H1 (cell line): ENCODE measurements around the gene ZNF611. TPM values are rescaled to one million over a fixed set of nuclear protein-coding genes. Genes with fewer than 3 reads are reported as not detected.

ENCODE experiments used
- CTCF ChIA-PET: fragments of 300-600 bp; sonication (Branson Sonifier 250); formaldehyde crosslinking; loops from one replicate; lab custom pipeline; 2021; ENCODE audit not compliant: partially characterized antibody; lab: Charles Lee
- POLR2A ChIA-PET: fragments of 300-600 bp; sonication (Branson Sonifier 250); formaldehyde crosslinking; loops from one replicate; lab custom pipeline; 2021; ENCODE audit warnings: inconsistent platforms; ENCODE audit not compliant: partially characterized antibody; lab: Charles Lee
- DNase-seq, 2 experiments: peaks; one replicate each; pipeline versions ENCODE4 v3.0.0 to v3.0.0-alpha.2; 2010 to 2022; ENCODE audit warnings: low spot score in 2 of 2, low read depth in 1 of 2, mixed read lengths in 1 of 2
- FAIRE-seq: peaks from 2 replicates; lab custom pipeline; 2011; peaks lifted over from hg19 to GRCh38; lab: Jason Lieb, UNC
- H2AFZ ChIP-seq: 2 replicates; pipeline ENCODE4 v1.8.1; 2012; ENCODE audit warnings: low read length, inconsistent platforms
- H2AK5ac ChIP-seq: 2 replicates; pipeline ENCODE4 v1.6.1; 2013; ENCODE audit warnings: low read depth, low read length
- H2BK120ac ChIP-seq: replicated peaks from 2 replicates; pipeline ENCODE3; 2013; ENCODE audit warnings: low read depth, low read length, inconsistent platforms
- H2BK12ac ChIP-seq: 2 replicates; pipeline ENCODE4 v1.6.1; 2013; ENCODE audit warnings: low read depth, low read length
- H2BK15ac ChIP-seq: 2 replicates; pipeline ENCODE4 v1.6.1; 2013; ENCODE audit warnings: low read length
- H2BK20ac ChIP-seq: 2 replicates; pipeline ENCODE4 v1.6.1; 2013; ENCODE audit warnings: low read length
- H2BK5ac ChIP-seq: 2 replicates; pipeline ENCODE4 v1.6.1; 2013; ENCODE audit warnings: low read depth, low read length
- H3K14ac ChIP-seq: 2 replicates; pipeline ENCODE4 v1.6.1; 2013; ENCODE audit warnings: inconsistent platforms; ENCODE audit not compliant: insufficient read length
- H3K18ac ChIP-seq: 2 replicates; pipeline ENCODE4 v1.6.1; 2013; ENCODE audit warnings: low read length; ENCODE audit errors: extremely low read depth
- H3K23ac ChIP-seq: 2 replicates; pipeline ENCODE4 v1.6.1; 2013; ENCODE audit warnings: inconsistent platforms; ENCODE audit not compliant: insufficient read length
- H3K23me2 ChIP-seq: 2 replicates; pipeline ENCODE4 v1.6.1; 2013; ENCODE audit warnings: low read depth, low read length
- H3K27ac ChIP-seq: 2 replicates; pipeline ENCODE4 v1.6.1; 2011; ENCODE audit warnings: low read depth, low read length, inconsistent platforms
- H3K27me3 ChIP-seq, 4 experiments: replicated peaks in 1 of 4; 1 replicate in 1 of 4; 2 replicates in 3 of 4; pipeline versions ENCODE4 v1.6.1 to v1.8.1; 2011 to 2013; ENCODE audit warnings: low read length in 3 of 4, mild to moderate bottlenecking in 3 of 4, inconsistent platforms in 2 of 4, mixed read lengths in 2 of 4, moderate library complexity in 1 of 4; ENCODE audit not compliant: control insufficient read depth in 3 of 4, insufficient read depth in 3 of 4; ENCODE audit errors: extremely low read depth in 1 of 4
- H3K36me3 ChIP-seq, 4 experiments: 2 replicates each; pipeline versions ENCODE4 v1.6.1 to v1.8.1; 2011 to 2013; ENCODE audit warnings: mild to moderate bottlenecking in 4 of 4, low read length in 3 of 4, moderate library complexity in 2 of 4, control low read depth in 1 of 4, inconsistent platforms in 1 of 4; ENCODE audit not compliant: insufficient read depth in 4 of 4, control insufficient read depth in 2 of 4
- H3K4ac ChIP-seq: replicated peaks from 2 replicates; pipeline ENCODE3; 2013; ENCODE audit warnings: low read length, low read depth, mixed read lengths, inconsistent platforms; ENCODE audit not compliant: insufficient read length
- H3K4me1 ChIP-seq, 4 experiments: replicated peaks in 1 of 4; 1 replicate in 1 of 4; 2 replicates in 3 of 4; pipeline versions ENCODE4 v1.6.1 to v1.8.1; 2011 to 2013; ENCODE audit warnings: low read length in 3 of 4, inconsistent platforms in 2 of 4, mixed read lengths in 1 of 4; ENCODE audit not compliant: insufficient read depth in 4 of 4, control insufficient read depth in 3 of 4
- H3K4me2 ChIP-seq, 2 experiments: 2 replicates each; pipeline versions ENCODE4 v1.6.1 to v1.8.1; 2011 to 2013; ENCODE audit warnings: low read depth in 2 of 2, low read length in 2 of 2, control low read depth in 1 of 2, inconsistent platforms in 1 of 2, mild to moderate bottlenecking in 1 of 2; ENCODE audit not compliant: insufficient read depth in 1 of 2
- H3K4me3 ChIP-seq, 4 experiments: fragments of 200-600, 300-600 bp in 1 of 4; sonication (generic), shearing (Covaris generic), sonication (Bioruptor Twin) in 1 of 4; 2 replicates each; pipeline versions ENCODE4 v1.5.1 to v1.8.1; 2011 to 2016; ENCODE audit warnings: low read length in 4 of 4, low read depth in 3 of 4, control low read depth in 2 of 4, inconsistent platforms in 2 of 4, mild to moderate bottlenecking in 2 of 4, mixed read lengths in 1 of 4, moderate library complexity in 1 of 4; ENCODE audit not compliant: insufficient read depth in 2 of 4; ENCODE audit errors: extremely low read depth in 1 of 4
- H3K56ac ChIP-seq: replicated peaks from 2 replicates; pipeline ENCODE3; 2013; ENCODE audit warnings: low read depth, mild to moderate bottlenecking, mixed read lengths, low read length, inconsistent platforms; ENCODE audit not compliant: insufficient read length
- H3K79me1 ChIP-seq: 2 replicates; pipeline ENCODE4 v1.6.1; 2013; ENCODE audit warnings: low read depth, low read length, control low read depth
- H3K79me2 ChIP-seq, 2 experiments: 2 replicates each; pipeline versions ENCODE4 v1.6.1 to v1.8.1; 2012 to 2013; ENCODE audit warnings: low read length in 2 of 2, mild to moderate bottlenecking in 2 of 2, inconsistent platforms in 1 of 2; ENCODE audit not compliant: insufficient read depth in 2 of 2, control insufficient read depth in 1 of 2
- H3K9ac ChIP-seq, 4 experiments: replicated peaks in 1 of 4; 1 replicate in 1 of 4; 2 replicates in 3 of 4; pipeline versions ENCODE4 v1.6.1 to v1.8.1; 2011 to 2013; ENCODE audit warnings: low read depth in 3 of 4, low read length in 3 of 4, control low read depth in 2 of 4, mild to moderate bottlenecking in 2 of 4, moderate library complexity in 2 of 4, inconsistent platforms in 1 of 4; ENCODE audit errors: extremely low read depth in 1 of 4
- H3K9me3 ChIP-seq, 2 experiments: 2 replicates each; pipeline versions ENCODE4 v1.6.1 to v1.8.1; 2012 to 2013; ENCODE audit warnings: mild to moderate bottlenecking in 2 of 2, moderate library complexity in 2 of 2, control low read depth in 1 of 2, inconsistent platforms in 1 of 2, low read depth in 1 of 2, low read length in 1 of 2, mixed read lengths in 1 of 2; ENCODE audit not compliant: insufficient read depth in 2 of 2
- H4K20me1 ChIP-seq, 2 experiments: replicated peaks in 1 of 2; 2 replicates each; pipeline versions ENCODE3 to v1.8.1; 2011 to 2013; ENCODE audit warnings: inconsistent platforms in 2 of 2, low read length in 2 of 2, mild to moderate bottlenecking in 1 of 2; ENCODE audit not compliant: insufficient read depth in 2 of 2, control insufficient read depth in 1 of 2
- H4K5ac ChIP-seq: 2 replicates; pipeline ENCODE4 v1.6.1; 2013; ENCODE audit warnings: low read length, low read depth, mixed read lengths, inconsistent platforms; ENCODE audit not compliant: insufficient read length
- H4K8ac ChIP-seq: 2 replicates; pipeline ENCODE4 v1.8.0; 2013; ENCODE audit warnings: mild to moderate bottlenecking, moderate library complexity, low read length, inconsistent platforms; ENCODE audit not compliant: insufficient read depth; ENCODE audit errors: extremely low read depth
- H4K91ac ChIP-seq: replicated peaks from 2 replicates; pipeline ENCODE3; 2013; ENCODE audit warnings: low read length, mixed read lengths, inconsistent platforms; ENCODE audit not compliant: insufficient read length
- BACH1 ChIP-seq: IDR thresholded peaks from 2 replicates; pipeline ENCODE4 v1.6.1; 2012; ENCODE audit warnings: low read length, improper control_type of control experiment
- JUND ChIP-seq: IDR thresholded peaks from 2 replicates; pipeline ENCODE4 v1.6.1; 2011; ENCODE audit warnings: mild to moderate bottlenecking, improper control_type of control experiment, low read length
- KDM5A ChIP-seq: fragments of 200-600 bp; IDR thresholded peaks from 2 replicates; pipeline ENCODE4 v1.7.1; 2012; ENCODE audit warnings: mild to moderate bottlenecking, low read length, inconsistent platforms, mixed read lengths
- NANOG ChIP-seq: IDR thresholded peaks from 2 replicates; pipeline ENCODE4 v1.6.1; 2011; ENCODE audit warnings: low read length, low read depth, mild to moderate bottlenecking, inconsistent platforms; ENCODE audit not compliant: insufficient read depth, poor library complexity, severe bottlenecking
- POLR2AphosphoS5 ChIP-seq: IDR thresholded peaks from 2 replicates; pipeline ENCODE4 v1.6.1; 2011; ENCODE audit warnings: low read depth, low read length
- RAD21 ChIP-seq, 2 experiments: IDR thresholded peaks in 1 of 2; conservative IDR thresholded peaks in 1 of 2; 2 replicates each; pipeline ENCODE4 v1.6.1; 2011; ENCODE audit warnings: low read depth in 2 of 2, low read length in 2 of 2, improper control_type of control experiment in 1 of 2, inconsistent platforms in 1 of 2, mild to moderate bottlenecking in 1 of 2, moderate library complexity in 1 of 2
- RXRA ChIP-seq: IDR thresholded peaks from 2 replicates; pipeline ENCODE4 v1.6.1; 2011; ENCODE audit warnings: low read depth, mild to moderate bottlenecking, low read length, moderate library complexity; ENCODE audit not compliant: insufficient read depth
- SIRT6 ChIP-seq: IDR thresholded peaks from one replicate; pipeline ENCODE4 v1.7.1; 2012; ENCODE audit warnings: low read length, inconsistent platforms
- SIX5 ChIP-seq: IDR thresholded peaks from 2 replicates; pipeline ENCODE4 v1.6.1; 2011; ENCODE audit warnings: mild to moderate bottlenecking, low read depth, low read length
- SP1 ChIP-seq: IDR thresholded peaks from 2 replicates; pipeline ENCODE4 v1.6.1; 2011; ENCODE audit warnings: low read depth, low read length
- SP2 ChIP-seq: IDR thresholded peaks from 2 replicates; pipeline ENCODE4 v1.6.1; 2012; ENCODE audit warnings: mild to moderate bottlenecking, low read length, inconsistent platforms
- SUZ12 ChIP-seq: fragments of 200-600 bp; sonication (generic); IDR thresholded peaks from 2 replicates; pipeline ENCODE4 v1.6.1; 2012; ENCODE audit warnings: mild to moderate bottlenecking, inconsistent platforms, low read length, moderate library complexity, mixed read lengths
- TAF1 ChIP-seq: IDR thresholded peaks from 2 replicates; pipeline ENCODE4 v1.6.1; 2011; ENCODE audit warnings: mild to moderate bottlenecking, low read depth, low read length
- WGBS, 2 experiments: shearing (Covaris generic) in 1 of 2; methylation state at CpG; one replicate each; pipeline versions ENCODE4 v1.1.6 to v1.1.7; 2013 to 2015; ENCODE audit warnings: low lambda C conversion rate in 2 of 2, mixed read lengths in 2 of 2, inconsistent platforms in 1 of 2, low coverage in 1 of 2, missing lambda C conversion rate in 1 of 2; ENCODE audit not compliant: insufficient replicate concordance in 2 of 2, insufficient coverage in 1 of 2, insufficient read length in 1 of 2; ENCODE audit errors: extremely low coverage in 1 of 2, missing lambda C conversion rate in 1 of 2; 5-methylcytosine and 5-hydroxymethylcytosine counted together
- polyA plus RNA-seq, 7 experiments: library from polyadenylated mRNA; depleted of rRNA in 3 of 7; stranded (reverse) in 5 of 7; unstranded in 2 of 7; fragments of >200 nt in 5 of 7; fragments of 200-250 nt in 2 of 7; gene quantifications; 1 replicate in 5 of 7; 2 replicates in 1 of 7; 4 replicates in 1 of 7; pipeline versions ENCODE4 v1.2.1 to v1.2.3, GENCODE V29; 2011 to 2013; ENCODE audit warnings: missing spikeins in 2 of 7, mixed read lengths in 2 of 7
- total RNA-seq: library from RNA; stranded (reverse); fragmentation: NEBNext Ultra II Directional; extraction: Animal tissue kit (Norgen Biotek cat#: 25700); gene quantifications from 2 replicates; pipeline ENCODE4 v1.2.1, GENCODE V29; 2021
- TF ChIP-seq, protein P1 (sequence below): IDR thresholded peaks from 2 replicates; pipeline ENCODE4 v1.6.1; 2011; ENCODE audit warnings: low read length, improper control_type of control experiment

Gene ZNF611
- total and polyA plus RNA-seq, 2 of the 8 experiments (the other 6 are each of a cell fraction or from before 2014, with no cell fraction given): 1.9 to 19.0 TPM

DNA sequence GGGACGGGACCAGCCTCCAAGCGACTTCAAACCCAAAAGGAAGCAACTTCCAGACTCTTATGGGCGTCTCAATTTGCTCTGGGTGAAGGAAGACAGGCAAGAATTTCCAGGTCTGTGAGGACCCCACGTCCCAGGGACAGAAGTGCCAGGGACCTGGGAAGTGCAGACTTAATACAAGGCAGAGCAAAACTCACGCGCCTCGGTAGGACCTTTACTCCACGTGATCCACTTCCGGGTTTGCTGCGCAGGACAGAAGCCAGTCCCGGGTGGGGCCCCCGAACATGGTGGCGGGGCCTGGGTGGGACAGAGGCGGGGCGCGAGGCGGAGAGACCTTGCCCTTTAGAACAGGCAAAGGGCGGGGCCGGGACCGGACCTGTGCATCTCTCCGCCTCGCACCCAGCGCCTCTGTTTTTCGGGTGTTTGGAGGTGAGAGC lies 9.3 kb downstream of the ZNF611 start:
- peaks cover 0 to 16% (median 7%) of the 10 kb centered on the region in 4 experiments; a peak in 4 of 8 replicates for H3K36me3 ChIP-seq
- TF ChIP-seq POLR2AphosphoS5: no peak
- no peak for TF ChIP-seq BACH1
- no peak for TF ChIP-seq SUZ12
- TF ChIP-seq TAF1: no peak
- TF ChIP-seq RAD21 (IDR thresholded peaks at IDR 0.05 in 1 of 2, conservative IDR thresholded peaks at IDR 0.05 in 1 of 2; ENCODE audit: low read depth in 2 of 2, low read length in 2 of 2): no peak
- no peak for TF ChIP-seq KDM5A
- TF ChIP-seq SP1: no peak
- TF ChIP-seq RXRA: no peak
- TF ChIP-seq NANOG: no peak
- TF ChIP-seq SP2: no peak
- no peak for TF ChIP-seq SIRT6
- TF ChIP-seq SIX5: no peak
- TF ChIP-seq, protein P1, sequence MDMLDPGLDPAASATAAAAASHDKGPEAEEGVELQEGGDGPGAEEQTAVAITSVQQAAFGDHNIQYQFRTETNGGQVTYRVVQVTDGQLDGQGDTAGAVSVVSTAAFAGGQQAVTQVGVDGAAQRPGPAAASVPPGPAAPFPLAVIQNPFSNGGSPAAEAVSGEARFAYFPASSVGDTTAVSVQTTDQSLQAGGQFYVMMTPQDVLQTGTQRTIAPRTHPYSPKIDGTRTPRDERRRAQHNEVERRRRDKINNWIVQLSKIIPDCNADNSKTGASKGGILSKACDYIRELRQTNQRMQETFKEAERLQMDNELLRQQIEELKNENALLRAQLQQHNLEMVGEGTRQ: no peak
- TF ChIP-seq JUND: no peak

More for the DNA sequence above, 9.3 kb downstream of the ZNF611 start:
- Histone ChIP-seq H2AK5ac (no peak overlapping the region), H3K9ac (no peak overlapping the region), H3K4me1 (no peaks in the 10 kb centered on the region; a peak in 1 of 7 replicates), H3K79me1 (no peaks in the 10 kb centered on the region), H3K79me2 (no peaks in the 10 kb centered on the region), H3K14ac (no peak overlapping the region), H4K20me1 (peaks cover 0 to 1% of the 10 kb centered on the region in 2 experiments), H4K91ac (no peak overlapping the region), H3K23ac (no peak overlapping the region), H2BK12ac (no peak overlapping the region), H3K56ac (no peak overlapping the region), H3K9me3 (peaks cover 11 to 12% of the 10 kb centered on the region in 2 experiments; a peak in 2 of 4 replicates), H4K5ac (no peak overlapping the region), H2BK20ac (no peak overlapping the region), H2BK120ac (no peak overlapping the region), H2BK5ac (no peak overlapping the region), H4K8ac (no peak overlapping the region), H3K4ac (no peak overlapping the region), H3K4me2 (no peak overlapping the region), H3K23me2 (no peaks in the 10 kb centered on the region), H3K27me3 (no peaks in the 10 kb centered on the region), H3K27ac (no peak overlapping the region), H3K4me3 (no peak overlapping the region), H2BK15ac (no peak overlapping the region), H2AFZ (no peak overlapping the region), H3K18ac (no peak overlapping the region)
- DNase-seq (no peak), FAIRE-seq (no peak)
- ChIA-PET POLR2A (interaction anchor here (2.1 kb wide), 1 partner anchor 8 kb away, joined by 8 read pairs; no protein-coding TSS in a partner anchor), CTCF (no interaction called here)
- WGBS, 2 experiments: 94% methylated on average over 13 of the region's 24 CpGs; no CpG with 5 or more reads in 1 of the 2 experiments
